Measurements from ENCODE around the gene FRMD5. TPM values are rescaled to one million over a fixed set of nuclear protein-coding genes. Genes with fewer than 3 reads are reported as not detected.

The FRMD5 gene
- total RNA-seq, 1 experiment from 2014 or later = 6.5 TPM

- TF ChIP-seq CTCF (conservative IDR thresholded peaks at IDR 0.05) (no peak), EZH2 (IDR thresholded peaks at IDR 0.05; ENCODE audit: low read depth) (no peak)
- Histone ChIP-seq H3K27me3 (ENCODE audit: insufficient read depth, low read depth) (no peaks in the 10 kb centered on the region), H3K9me2 (ENCODE audit: insufficient read depth) (no peaks in the 10 kb centered on the region), H3F3A (ENCODE audit: insufficient read depth, low read depth) (peaks cover 3% of the 10 kb centered on the region; the same call in 1 of the 2 replicates), H3K36me3 (ENCODE audit: low read depth) (no peaks in the 10 kb centered on the region), H2AFZ (no peak overlapping the region), H4K20me1 (ENCODE audit: insufficient read depth) (no peaks in the 10 kb centered on the region), H3K79me2 (ENCODE audit: low read depth) (no peaks in the 10 kb centered on the region), H3K4me1 (replicated peaks; ENCODE audit: insufficient read depth) (peaks cover 18% of the 10 kb centered on the region), H3K9me3 (ENCODE audit: insufficient read depth, low read depth) (no peaks in the 10 kb centered on the region), H3K4me3 (no peak overlapping the region), H3K27ac (no peak overlapping the region), H3K4me2 (no peak overlapping the region)
- ChIA-PET POLR2A (ENCODE audit: unreplicated experiment) (no interaction called here), CTCF (interaction anchor here (0.6 to 1.0 kb wide), 3 partner anchors 117 to 152 kb away, joined by 4 to 9 read pairs (median 4); no protein-coding TSS in a partner anchor)
- intact Hi-C loops (cut with micrococcal nuclease; ENCODE audit: unreplicated experiment) = no loop called here
- no TSS peak for BruUV-seq (replicated peaks)
- DNase-seq = no peak
These were observed 281.1 kb downstream of the FRMD5 start for GRCh38 chr15:43913941-43914340.

- Histone ChIP-seq H3K4me1 (replicated peaks; ENCODE audit: insufficient read depth) (peaks cover 18% of the 10 kb centered on the region), H3K36me3 (ENCODE audit: low read depth) (no peaks in the 10 kb centered on the region), H3K4me2 (peak overlapping the region; percentile 9; the same call in 1 of the 2 replicates), H3F3A (ENCODE audit: insufficient read depth, low read depth) (peaks cover 3% of the 10 kb centered on the region; the same call in 1 of the 2 replicates), H4K20me1 (ENCODE audit: insufficient read depth) (no peaks in the 10 kb centered on the region), H3K9me3 (ENCODE audit: insufficient read depth, low read depth) (no peaks in the 10 kb centered on the region), H2AFZ (no peak overlapping the region), H3K79me2 (ENCODE audit: low read depth) (no peaks in the 10 kb centered on the region), H3K4me3 (no peak overlapping the region), H3K9me2 (ENCODE audit: insufficient read depth) (no peaks in the 10 kb centered on the region), H3K27ac (no peak overlapping the region), H3K27me3 (ENCODE audit: insufficient read depth, low read depth) (no peaks in the 10 kb centered on the region)
- POLR2A ChIA-PET (ENCODE audit: unreplicated experiment) = interaction anchor here (0.6 to 0.7 kb wide), 4 partner anchors 81 to 630 kb away, joined by 3 to 11 read pairs (median 6); no protein-coding TSS in a partner anchor
- no TSS peak for BruUV-seq (replicated peaks)
- intact Hi-C loops (cut with micrococcal nuclease; ENCODE audit: unreplicated experiment) = no loop called here
- no peak for TF ChIP-seq CTCF (conservative IDR thresholded peaks at IDR 0.05)
- CTCF ChIA-PET = interaction anchor here (0.5 to 1.0 kb wide), 3 partner anchors 35 to 1008 kb away, joined by 3 to 7 read pairs (median 4); no protein-coding TSS in a partner anchor
- peak; percentile 71 to 86 for DNase-seq
These were observed 281.9 kb downstream of the FRMD5 start for GRCh38 chr15:43913026-43913780.

GRCh38 chr15:43912208-43912607, 282.9 kb downstream of the FRMD5 start:
- intact Hi-C loops (cut with micrococcal nuclease; ENCODE audit: unreplicated experiment) = no loop called here
- peaks cover 3% of the 10 kb centered on the region; the same call in 1 of the 2 replicates for H3F3A ChIP-seq (ENCODE audit: insufficient read depth, low read depth)
- H3K27ac ChIP-seq = no peak overlapping the region
- peaks cover 18% of the 10 kb centered on the region for H3K4me1 ChIP-seq (replicated peaks; ENCODE audit: insufficient read depth)
- BruUV-seq (replicated peaks) = no TSS peak
- H3K9me2 ChIP-seq (ENCODE audit: insufficient read depth) = no peaks in the 10 kb centered on the region
- no peaks in the 10 kb centered on the region for H3K36me3 ChIP-seq (ENCODE audit: low read depth)
- no peaks in the 10 kb centered on the region for H3K9me3 ChIP-seq (ENCODE audit: insufficient read depth, low read depth)
- H3K79me2 ChIP-seq (ENCODE audit: low read depth) = no peaks in the 10 kb centered on the region
- H3K4me2 ChIP-seq = no peak overlapping the region
- ChIA-PET POLR2A (ENCODE audit: unreplicated experiment) (no interaction called here), CTCF (no interaction called here)
- no peaks in the 10 kb centered on the region for H3K27me3 ChIP-seq (ENCODE audit: insufficient read depth, low read depth)
- no peak overlapping the region for H2AFZ ChIP-seq
- DNase-seq = no peak
- TF ChIP-seq CTCF (conservative IDR thresholded peaks at IDR 0.05) (no peak), EZH2 (IDR thresholded peaks at IDR 0.05; ENCODE audit: low read depth) (no peak)
- no peak overlapping the region for H3K4me3 ChIP-seq
- H4K20me1 ChIP-seq (ENCODE audit: insufficient read depth) = no peaks in the 10 kb centered on the region
